Activated CD4-positive, alpha-beta memory T cell treated with anti-CD3 and anti-CD28 coated beads for 36 hours (primary cell): Measurements from ENCODE around the gene NBEAL1. TPM values are rescaled to one million over a fixed set of nuclear protein-coding genes. Genes with fewer than 3 reads are reported as not detected.
"Not testable (repeated sequence)": the region's sequence is repeated elsewhere in the genome, so short reads cannot be mapped to it uniquely, and the experiment has no call there.

Experiments
- CTCF ChIA-PET: fragments of 350-600 bp; sonication (Branson Sonifier 250); formaldehyde crosslinking; loops from one replicate; lab custom pipeline; 2021; ENCODE audit warnings: antibody characterized with exemption, inconsistent platforms; lab: Charles Lee
- POLR2A ChIA-PET: fragments of 350-600 bp; sonication (Branson Sonifier 250); formaldehyde crosslinking; loops from one replicate; lab custom pipeline; 2021; ENCODE audit warnings: antibody characterized with exemption; lab: Charles Lee
- DNase-seq: peaks from one replicate; pipeline ENCODE4 v3.0.0-alpha.2; 2020
- H3K27ac Mint-ChIP-seq: one replicate; pipeline ENCODE4 v1.8.0; 2021; ENCODE audit warnings: mixed read lengths
- H3K27me3 Mint-ChIP-seq: one replicate; pipeline ENCODE4 v1.8.0; 2021; ENCODE audit warnings: mixed read lengths
- H3K36me3 Mint-ChIP-seq: one replicate; pipeline ENCODE4 v1.8.0; 2021; ENCODE audit warnings: mixed read lengths
- H3K4me1 Mint-ChIP-seq: one replicate; pipeline ENCODE4 v1.8.0; 2021; ENCODE audit warnings: low read depth, mixed read lengths
- H3K4me3 Mint-ChIP-seq: one replicate; pipeline ENCODE4 v1.8.0; 2021; ENCODE audit warnings: mild to moderate bottlenecking, mixed read lengths
- H3K9me3 Mint-ChIP-seq: one replicate; pipeline ENCODE4 v1.8.0; 2021; ENCODE audit warnings: mixed read lengths
- intact Hi-C: fragments of 100-400 bp; cut with micrococcal nuclease; formaldehyde crosslinking; loops from one replicate; pipeline ENCODE4 v1.15.1; 2023
- total RNA-seq, 2 experiments: library from RNA; stranded (reverse); gene quantifications; one replicate each; pipeline ENCODE4 v1.2.3, GENCODE V29; 2021

The NBEAL1 gene
- total RNA-seq, 2 experiments from 2014 or later = 10.6 to 11.6 TPM

GRCh38 chr2:203195331-203196036, 180.8 kb downstream of the NBEAL1 start:
- Mint-ChIP-seq H3K36me3 (peaks cover 4% of the 10 kb centered on the region), H3K27me3 (no peaks in the 10 kb centered on the region), H3K9me3 (no peaks in the 10 kb centered on the region), H3K27ac (no peak overlapping the region), H3K4me3 (no peak overlapping the region), H3K4me1 (no peaks in the 10 kb centered on the region)
- CTCF ChIA-PET = interaction anchor here (0.6 kb wide), 1 partner anchor 9 kb away, joined by 3 read pairs; no protein-coding TSS in a partner anchor
- intact Hi-C loops = no loop called here
- DNase-seq = no peak
- POLR2A ChIA-PET = no interaction called here

- Mint-ChIP-seq H3K36me3 (peaks cover under 1% of the 10 kb centered on the region), H3K27ac (no peak overlapping the region), H3K4me3 (no peak overlapping the region), H3K4me1 (no peaks in the 10 kb centered on the region), H3K9me3 (no peaks in the 10 kb centered on the region), H3K27me3 (no peaks in the 10 kb centered on the region)
- ChIA-PET POLR2A (interaction anchor here (0.6 kb wide), 1 partner anchor 220 kb away, joined by 4 read pairs; no protein-coding TSS in a partner anchor), CTCF (no interaction called here)
- no peak for DNase-seq
- intact Hi-C loops = no loop called here
Observed at GRCh38 chr2:203200866-203201265, 186.2 kb downstream of the NBEAL1 start.

GRCh38 chr2:203201426-203201825, 186.8 kb downstream of the NBEAL1 start:
- ChIA-PET POLR2A (interaction anchor here (0.6 kb wide), 1 partner anchor 219 kb away, joined by 4 read pairs; no protein-coding TSS in a partner anchor), CTCF (no interaction called here)
- Mint-ChIP-seq H3K27me3 (no peaks in the 10 kb centered on the region), H3K36me3 (peaks cover 2% of the 10 kb centered on the region), H3K27ac (no peak overlapping the region), H3K4me1 (no peaks in the 10 kb centered on the region), H3K4me3 (no peak overlapping the region), H3K9me3 (no peaks in the 10 kb centered on the region)
- intact Hi-C loops = no loop called here
- no peak for DNase-seq

GRCh38 chr2:203209538-203209937, 194.9 kb downstream of the NBEAL1 start:
- peaks cover 13% of the 10 kb centered on the region for H3K4me1 Mint-ChIP-seq
- ChIA-PET CTCF (no interaction called here), POLR2A (no interaction called here)
- H3K4me3 Mint-ChIP-seq = no peak overlapping the region
- peaks cover 4% of the 10 kb centered on the region for H3K36me3 Mint-ChIP-seq
- no peaks in the 10 kb centered on the region for H3K27me3 Mint-ChIP-seq
- intact Hi-C loops = no loop called here
- H3K9me3 Mint-ChIP-seq = no peaks in the 10 kb centered on the region
- H3K27ac Mint-ChIP-seq = no peak overlapping the region
- no peak for DNase-seq

- no peak overlapping the region for H3K27ac Mint-ChIP-seq
- CTCF ChIA-PET = interaction anchor here (0.5 to 2.4 kb wide), 8 partner anchors 11 to 589 kb away, joined by 3 to 15 read pairs (median 4); partner anchors contain the start of gene CYP20A1
- POLR2A ChIA-PET = interaction anchor here (0.6 kb wide), 1 partner anchor 962 kb away, joined by 3 read pairs; no protein-coding TSS in a partner anchor
Observed at GRCh38 chr2:203225423-203226039, 210.9 kb downstream of the NBEAL1 start.

GRCh38 chr2:203229674-203230073, 215.0 kb downstream of the NBEAL1 start:
- CTCF ChIA-PET, H3K4me1 Mint-ChIP-seq, H3K27me3 Mint-ChIP-seq, H3K36me3 Mint-ChIP-seq, DNase-seq, H3K4me3 Mint-ChIP-seq, H3K9me3 Mint-ChIP-seq, POLR2A ChIA-PET, H3K27ac Mint-ChIP-seq: not testable (repeated sequence)
- intact Hi-C loops = loop anchor here (5.0 to 10.0 kb wide), 2 partner anchors 223 to 485 kb away; no protein-coding TSS in a partner anchor

More at GRCh38 chr2:203225423-203226039, 210.9 kb downstream of the NBEAL1 start:
- H3K4me1 Mint-ChIP-seq = no peaks in the 10 kb centered on the region
- no peaks in the 10 kb centered on the region for H3K36me3 Mint-ChIP-seq
- DNase-seq = peak; percentile 38
- H3K4me3 Mint-ChIP-seq = no peak overlapping the region
- intact Hi-C loops = loop anchor here (5.0 kb wide), 1 partner anchor 227 kb away; no protein-coding TSS in a partner anchor
- H3K27me3 Mint-ChIP-seq = no peaks in the 10 kb centered on the region
- no peaks in the 10 kb centered on the region for H3K9me3 Mint-ChIP-seq

GRCh38 chr2:203237346-203238238, 222.9 kb downstream of the NBEAL1 start:
- peaks cover 14% of the 10 kb centered on the region for H3K36me3 Mint-ChIP-seq
- H3K4me3 Mint-ChIP-seq = peak overlapping the region; percentile 86
- ChIA-PET CTCF (interaction anchor here (0.6 to 2.6 kb wide), 4 partner anchors 11 to 1113 kb away, joined by 3 to 15 read pairs (median 6); partner anchors contain the start of gene WDR12), POLR2A (interaction anchor here (1.2 to 1.7 kb wide), 3 partner anchors 327 to 697 kb away, joined by 3 to 16 read pairs (median 5); partner anchors contain the start of genes CARF and WDR12)
- peaks cover 26% of the 10 kb centered on the region for H3K4me1 Mint-ChIP-seq
- no peaks in the 10 kb centered on the region for H3K9me3 Mint-ChIP-seq
- peak overlapping the region; percentile 94 for H3K27ac Mint-ChIP-seq
- DNase-seq = no peak
- intact Hi-C loops = loop anchor here (1.0 to 10.0 kb wide), 6 partner anchors 326 to 861 kb away; partner anchors contain the start of genes BMPR2, ICA1L and WDR12
- H3K27me3 Mint-ChIP-seq = no peaks in the 10 kb centered on the region

- Mint-ChIP-seq H3K4me3 (peak overlapping the region; percentile 86), H3K9me3 (no peaks in the 10 kb centered on the region), H3K36me3 (peaks cover 17% of the 10 kb centered on the region), H3K4me1 (peaks cover 31% of the 10 kb centered on the region), H3K27ac (peak overlapping the region; percentile 94), H3K27me3 (no peaks in the 10 kb centered on the region)
- CTCF ChIA-PET = interaction anchor here (0.6 to 2.6 kb wide), 3 partner anchors 13 to 1113 kb away, joined by 3 to 15 read pairs (median 7); partner anchors contain the start of gene WDR12
- POLR2A ChIA-PET = interaction anchor here (1.2 to 1.7 kb wide), 3 partner anchors 327 to 696 kb away, joined by 3 to 16 read pairs (median 5); partner anchors contain the start of genes CARF and WDR12
- intact Hi-C loops = loop anchor here (1.0 to 10.0 kb wide), 6 partner anchors 327 to 861 kb away; partner anchors contain the start of genes BMPR2, ICA1L and WDR12
- no peak for DNase-seq
Observed at GRCh38 chr2:203238292-203238703, 223.6 kb downstream of the NBEAL1 start.

DNA sequence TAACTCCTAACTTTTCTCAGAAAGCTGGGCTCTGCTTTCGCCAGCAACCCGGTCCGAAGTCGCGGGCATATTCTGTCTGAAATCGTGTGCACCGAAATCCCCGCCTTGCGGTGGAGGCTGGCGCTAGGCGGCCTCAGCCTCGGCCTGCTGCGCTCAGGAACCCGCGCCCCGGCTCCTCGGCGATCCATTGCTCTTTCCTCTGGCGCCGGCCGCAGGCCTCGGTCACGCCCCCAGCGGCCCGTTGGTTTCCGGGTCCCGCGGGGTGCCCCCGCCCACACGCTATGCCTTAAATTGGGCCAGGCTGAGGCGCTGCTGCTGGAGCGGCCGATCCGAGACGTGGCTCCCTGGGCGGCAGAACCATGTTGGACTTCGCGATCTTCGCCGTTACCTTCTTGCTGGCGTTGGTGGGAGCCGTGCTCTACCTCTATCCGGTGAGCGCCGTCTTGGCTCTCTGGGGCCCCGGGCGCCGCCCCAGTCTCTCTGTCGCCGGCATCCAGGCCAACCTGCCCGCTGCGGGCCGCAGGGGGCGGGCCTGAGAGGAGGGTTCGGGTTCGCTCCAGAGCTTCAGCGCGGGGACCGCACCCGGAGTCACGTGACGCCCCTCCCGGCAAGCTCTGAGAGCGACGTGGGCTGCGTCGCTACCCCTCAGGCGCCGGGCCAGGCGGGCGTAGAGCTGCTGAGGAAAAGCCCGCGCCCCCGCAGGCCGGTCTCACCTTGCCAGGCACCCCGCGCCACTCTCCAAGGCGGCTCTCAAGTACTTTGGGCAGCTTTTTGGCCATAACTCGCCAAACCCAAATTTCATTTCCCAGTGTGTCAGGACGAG, 224.2 kb downstream of the NBEAL1 start, which contains the start of gene CYP20A1:
Gene CYP20A1 (plus strand): TSS at position 315 of the 823 bp plus-strand sequence. CDS start 45 bp downstream, at position 360.
- ChIA-PET CTCF (interaction anchor here (0.6 to 2.6 kb wide), 3 partner anchors 13 to 328 kb away, joined by 3 to 15 read pairs (median 7); partner anchors contain the start of gene WDR12), POLR2A (interaction anchor here (0.9 to 1.7 kb wide), 10 partner anchors 10 to 695 kb away, joined by 3 to 16 read pairs (median 4); partner anchors contain the start of genes ABI2, CARF and WDR12)
- Mint-ChIP-seq H3K4me1 (peaks cover 32% of the 10 kb centered on the region), H3K27ac (peak within 1 kb of the TSS; percentile 94), H3K4me3 (peak within 1 kb of the TSS; percentile 86), H3K9me3 (no peaks in the 10 kb centered on the region), H3K27me3 (no peaks in the 10 kb centered on the region), H3K36me3 (peaks cover 19% of the 10 kb centered on the region)
- intact Hi-C loops = loop anchor here (1.0 to 10.0 kb wide), 9 partner anchors 89 to 862 kb away; partner anchors contain the start of genes ABI2, BMPR2, ICA1L and NBEAL1
- peak; percentile 98 for DNase-seq

GRCh38 chr2:203240491-203240890, 225.8 kb downstream of the NBEAL1 start:
- Mint-ChIP-seq H3K27ac (peak overlapping the region; percentile 94), H3K36me3 (peaks cover 27% of the 10 kb centered on the region), H3K4me3 (peak overlapping the region; percentile 86), H3K4me1 (peaks cover 39% of the 10 kb centered on the region), H3K27me3 (no peaks in the 10 kb centered on the region), H3K9me3 (no peaks in the 10 kb centered on the region)
- POLR2A ChIA-PET = interaction anchor here (0.5 to 1.4 kb wide), 2 partner anchors 9 to 489 kb away, joined by 3 to 7 read pairs; no protein-coding TSS in a partner anchor
- CTCF ChIA-PET = interaction anchor here (2.6 kb wide), 1 partner anchor 15 kb away, joined by 15 read pairs; no protein-coding TSS in a partner anchor
- DNase-seq = no peak
- intact Hi-C loops = no loop called here
